H9 (cell line): ENCODE results near the gene MUSTN1. TPM values are rescaled to one million over a fixed set of nuclear protein-coding genes. Genes with fewer than 3 reads are reported as not detected.

Experiments used
- DNase-seq: peaks from one replicate; pipeline ENCODE4 v3.0.0-alpha.2; 2017
- H2AFZ ChIP-seq: one replicate; pipeline ENCODE4 v1.6.1; 2013; ENCODE audit warnings: mild to moderate bottlenecking, low read length, control low read depth, moderate library complexity
- H2AK5ac ChIP-seq: 2 replicates; pipeline ENCODE4 v1.6.1; 2013; ENCODE audit warnings: low read length, control low read depth, mixed read lengths; ENCODE audit not compliant: insufficient read length
- H2BK120ac ChIP-seq: one replicate; pipeline ENCODE4 v1.6.1; 2013; ENCODE audit warnings: low read depth, mild to moderate bottlenecking, low read length, control low read depth, inconsistent platforms; ENCODE audit not compliant: poor library complexity, severe bottlenecking
- H2BK12ac ChIP-seq: 2 replicates; pipeline ENCODE4 v1.6.1; 2013; ENCODE audit warnings: low read length, control low read depth, mixed read lengths, low read depth; ENCODE audit not compliant: insufficient read length
- H2BK15ac ChIP-seq: 2 replicates; pipeline ENCODE4 v1.6.1; 2013; ENCODE audit warnings: low read depth, low read length, control low read depth
- H2BK20ac ChIP-seq: one replicate; pipeline ENCODE4 v1.6.1; 2013; ENCODE audit warnings: low read depth, mild to moderate bottlenecking, low read length, control low read depth, inconsistent platforms; ENCODE audit not compliant: poor library complexity, severe bottlenecking
- H2BK5ac ChIP-seq: 2 replicates; pipeline ENCODE4 v1.6.1; 2013; ENCODE audit warnings: low read length, control low read depth, mixed read lengths; ENCODE audit not compliant: insufficient read length
- H3K14ac ChIP-seq: 2 replicates; pipeline ENCODE4 v1.6.1; 2013; ENCODE audit warnings: low read length, control low read depth; ENCODE audit not compliant: insufficient read depth
- H3K18ac ChIP-seq: 2 replicates; pipeline ENCODE4 v1.6.1; 2013; ENCODE audit warnings: low read depth, mild to moderate bottlenecking, mixed read lengths, low read length, control low read depth; ENCODE audit not compliant: insufficient read length
- H3K23ac ChIP-seq: 2 replicates; pipeline ENCODE4 v1.6.1; 2013; ENCODE audit warnings: low read length, control low read depth, mixed read lengths, low read depth; ENCODE audit not compliant: insufficient read length
- H3K23me2 ChIP-seq: 2 replicates; pipeline ENCODE4 v1.6.1; 2013; ENCODE audit warnings: low read depth, mild to moderate bottlenecking, mixed read lengths, low read length, control low read depth; ENCODE audit not compliant: insufficient read length, poor library complexity, severe bottlenecking
- H3K27ac ChIP-seq: 2 replicates; pipeline ENCODE4 v1.5.1; 2013; ENCODE audit warnings: low read length, control low read depth, mixed read lengths, low read depth; ENCODE audit not compliant: insufficient read length
- H3K27me3 ChIP-seq: 2 replicates; pipeline ENCODE4 v1.6.1; 2013; ENCODE audit warnings: low read length, control low read depth, inconsistent platforms; ENCODE audit not compliant: insufficient read depth
- H3K4ac ChIP-seq: 2 replicates; pipeline ENCODE4 v1.6.1; 2013; ENCODE audit warnings: low read depth, mild to moderate bottlenecking, control low read depth, inconsistent platforms, low read length, moderate library complexity
- H3K4me1 ChIP-seq: 2 replicates; pipeline ENCODE4 v1.6.1; 2013; ENCODE audit warnings: low read length, control low read depth, inconsistent platforms; ENCODE audit not compliant: insufficient read depth
- H3K4me2 ChIP-seq: 2 replicates; pipeline ENCODE4 v1.6.1; 2013; ENCODE audit warnings: low read length, control low read depth, mixed read lengths; ENCODE audit not compliant: insufficient read length, insufficient read depth
- H3K56ac ChIP-seq: 2 replicates; pipeline ENCODE4 v1.6.1; 2013; ENCODE audit warnings: low read depth, mild to moderate bottlenecking, mixed read lengths, low read length, control low read depth; ENCODE audit not compliant: insufficient read length
- H3K79me1 ChIP-seq: 2 replicates; pipeline ENCODE4 v1.6.1; 2013; ENCODE audit warnings: low read depth, mild to moderate bottlenecking, moderate library complexity, low read length, control low read depth, inconsistent platforms; ENCODE audit not compliant: insufficient read depth, poor library complexity, severe bottlenecking
- H3K79me2 ChIP-seq: 2 replicates; pipeline ENCODE4 v1.6.1; 2013; ENCODE audit warnings: low read length, control low read depth, inconsistent platforms; ENCODE audit not compliant: insufficient read depth
- H3K9ac ChIP-seq: 2 replicates; pipeline ENCODE4 v1.6.1; 2013; ENCODE audit warnings: low read length, control low read depth, mixed read lengths; ENCODE audit not compliant: insufficient read length; ENCODE audit errors: extremely low read depth
- H3K9me3 ChIP-seq: one replicate; pipeline ENCODE4 v1.6.1; 2013; ENCODE audit warnings: low read depth, low read length, inconsistent platforms; ENCODE audit not compliant: control insufficient read depth
- H3T11ph ChIP-seq: one replicate; pipeline ENCODE4 v1.6.1; 2013; ENCODE audit warnings: mild to moderate bottlenecking, low read length, control low read depth, inconsistent platforms
- H4K20me1 ChIP-seq: one replicate; pipeline ENCODE4 v1.6.1; 2013; ENCODE audit not compliant: control insufficient read depth, insufficient read length, insufficient read depth
- H4K5ac ChIP-seq: 2 replicates; pipeline ENCODE4 v1.6.1; 2013; ENCODE audit warnings: low read depth, mild to moderate bottlenecking, mixed read lengths, low read length, control low read depth; ENCODE audit not compliant: insufficient read length
- H4K8ac ChIP-seq: replicated peaks from 2 replicates; pipeline ENCODE4 v1.6.1; 2013; ENCODE audit warnings: low read length, control low read depth, mixed read lengths, low read depth; ENCODE audit not compliant: insufficient read length
- H4K91ac ChIP-seq: 2 replicates; pipeline ENCODE4 v1.6.1; 2013; ENCODE audit warnings: low read depth, mild to moderate bottlenecking, moderate library complexity, mixed read lengths, low read length, control low read depth; ENCODE audit not compliant: insufficient read length
- H3K27ac Mint-ChIP-seq, 3 experiments: 2 replicates in 2 of 3; 3 replicates in 1 of 3; pipeline ENCODE4 v1.8.0; 2020 to 2021; ENCODE audit warnings: mixed read lengths in 3 of 3, mild to moderate bottlenecking in 1 of 3, moderate library complexity in 1 of 3
- H3K27me3 Mint-ChIP-seq: 2 replicates; pipeline ENCODE4 v1.8.0; 2021; ENCODE audit warnings: low read depth, mild to moderate bottlenecking, moderate library complexity, mixed read lengths
- H3K36me3 Mint-ChIP-seq, 3 experiments: 2 replicates in 2 of 3; 3 replicates in 1 of 3; pipeline ENCODE4 v1.8.0; 2020 to 2021; ENCODE audit warnings: low read depth in 3 of 3, mixed read lengths in 3 of 3; ENCODE audit not compliant: insufficient read depth in 1 of 3
- H3K4me1 Mint-ChIP-seq, 2 experiments: 2 replicates each; pipeline ENCODE4 v1.8.0; 2020; ENCODE audit warnings: mixed read lengths in 2 of 2
- H3K4me3 Mint-ChIP-seq, 2 experiments: 2 replicates in 1 of 2; 3 replicates in 1 of 2; pipeline ENCODE4 v1.8.0; 2020 to 2021; ENCODE audit warnings: mild to moderate bottlenecking in 2 of 2, mixed read lengths in 2 of 2, moderate library complexity in 1 of 2
- H3K9me3 Mint-ChIP-seq, 2 experiments: 2 replicates in 1 of 2; 3 replicates in 1 of 2; pipeline ENCODE4 v1.8.0; 2020; ENCODE audit warnings: mild to moderate bottlenecking in 2 of 2, mixed read lengths in 2 of 2, moderate library complexity in 1 of 2
- CTCF ChIP-seq: fragments of 200-600 bp; sonication (generic); conservative IDR thresholded peaks from 3 replicates; pipeline ENCODE4 v1.8.0; 2021; ENCODE audit warnings: antibody characterized with exemption, mild to moderate bottlenecking
- WGBS: extraction: QIAGEN DNeasy Blood & Tissue Kit; methylation state at CpG from one replicate; pipeline ENCODE4 v1.1.7; 2013; ENCODE audit warnings: missing lambda C conversion rate, low lambda C conversion rate, mixed read lengths; ENCODE audit not compliant: insufficient read length; ENCODE audit errors: extremely low coverage; 5-methylcytosine and 5-hydroxymethylcytosine counted together
- total RNA-seq: library from RNA; stranded (reverse); gene quantifications from 2 replicates; pipeline ENCODE4 v1.2.1, GENCODE V29; 2021

MUSTN1 gene
- total RNA-seq, 1 experiment from 2014 or later = 0.72 TPM

DNA sequence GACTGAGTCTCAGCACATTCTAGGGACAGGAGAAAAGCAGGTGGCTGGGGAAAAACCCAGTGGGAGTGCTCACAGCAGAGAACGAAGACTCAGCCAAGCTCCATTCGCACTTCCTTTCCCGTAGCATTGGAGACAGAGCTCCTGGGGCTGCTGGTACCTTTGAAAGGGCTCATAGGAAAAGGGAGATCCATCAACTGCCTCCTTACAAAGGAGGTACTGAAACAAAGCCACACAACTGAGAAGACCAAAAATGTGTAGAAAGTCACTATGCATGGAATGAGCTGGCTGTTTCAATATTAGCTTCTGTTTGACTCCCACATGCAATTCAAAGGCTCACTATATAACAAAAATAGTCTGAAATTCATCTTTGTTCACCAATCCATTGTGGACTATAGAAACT, 45.7 kb upstream of the MUSTN1 start:
- no peak overlapping the region for H3T11ph ChIP-seq
- no peak overlapping the region for H3K4me2 ChIP-seq
- no peak overlapping the region for H2BK15ac ChIP-seq
- Mint-ChIP-seq H3K9me3 (no peaks in the 10 kb centered on the region), H3K36me3 (peaks cover 9 to 13% (median 9%) of the 10 kb centered on the region in 3 experiments; a peak in 5 of 7 replicates), H3K27ac (no peak overlapping the region), H3K4me1 (peaks cover 5 to 6% of the 10 kb centered on the region in 2 experiments), H3K4me3 (no peak overlapping the region), H3K27me3 (no peaks in the 10 kb centered on the region)
- no peak for DNase-seq
- H2BK120ac ChIP-seq = no peak overlapping the region
- no CpG with 5 or more reads among the region's 3 CpGs for WGBS
- no peak overlapping the region for H4K5ac ChIP-seq
- H3K9ac ChIP-seq = no peak overlapping the region
- no peak overlapping the region for H4K8ac ChIP-seq
- H3K27me3 ChIP-seq = no peaks in the 10 kb centered on the region
- no peaks in the 10 kb centered on the region; the same call in 1 of the 2 replicates for H3K4me1 ChIP-seq
- H4K20me1 ChIP-seq = no peaks in the 10 kb centered on the region
- no peak overlapping the region for H3K18ac ChIP-seq
- no peak overlapping the region for H3K14ac ChIP-seq
- no peak overlapping the region for H2BK5ac ChIP-seq
- TF ChIP-seq CTCF = no peak
- H3K79me2 ChIP-seq = no peaks in the 10 kb centered on the region
- H2AFZ ChIP-seq = no peak overlapping the region
- H2BK12ac ChIP-seq = no peak overlapping the region
- H3K27ac ChIP-seq = no peak overlapping the region
- H2AK5ac ChIP-seq = no peak overlapping the region
- no peaks in the 10 kb centered on the region for H3K9me3 ChIP-seq
- H3K56ac ChIP-seq = no peak overlapping the region
- H3K4ac ChIP-seq = no peak overlapping the region
- H3K79me1 ChIP-seq = no peaks in the 10 kb centered on the region
- no peak overlapping the region for H2BK20ac ChIP-seq
- H3K23me2 ChIP-seq = no peaks in the 10 kb centered on the region
- H4K91ac ChIP-seq = no peak overlapping the region
- H3K23ac ChIP-seq = no peak overlapping the region
